Gastroesophageal sphincter (tissue), 3 donors: Measurements from ENCODE around the gene POU2AF2.

Source experiments
- EP300 ChIP-seq: sonication (generic); formaldehyde crosslinking; IDR thresholded peaks from one replicate; pipeline ENCODE4 v1.6.1; 2017; ENCODE audit warnings: antibody characterized with exemption, mild to moderate bottlenecking
- POLR2AphosphoS5 ChIP-seq: sonication (generic); formaldehyde crosslinking; IDR thresholded peaks from one replicate; pipeline ENCODE4 v1.6.1; 2017; ENCODE audit warnings: antibody characterized with exemption
- TF ChIP-seq, protein P1 (sequence below), 4 experiments: fragments of 200-600 bp in 2 of 4; fragments of 450-650 bp in 2 of 4; sonication (generic) in 1 of 4; IDR thresholded peaks; one replicate each; pipeline ENCODE4 v1.5.1; 2017 to 2019; ENCODE audit warnings: antibody characterized with exemption in 4 of 4, mild to moderate bottlenecking in 2 of 4, moderate library complexity in 2 of 4

DNA sequence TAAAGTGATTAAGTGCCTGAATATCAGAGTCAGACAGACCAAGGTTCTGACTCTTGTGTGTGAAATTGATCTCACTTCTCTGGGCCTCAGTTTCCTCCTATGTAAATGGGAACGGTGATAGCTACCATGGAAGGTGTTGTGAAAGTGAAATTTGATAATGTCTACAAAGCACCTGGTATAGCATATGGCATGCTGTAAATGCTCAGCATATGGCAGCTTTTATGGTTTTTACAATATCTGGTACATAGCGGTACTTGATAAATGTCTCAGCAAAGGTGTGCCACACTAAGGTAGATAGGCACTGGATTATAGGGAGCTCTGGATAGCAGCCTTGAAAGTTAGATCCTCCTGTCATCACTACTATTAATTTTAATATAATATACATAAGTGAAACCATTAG is 19.9 kb downstream of the POU2AF2 start:
- TF ChIP-seq POLR2AphosphoS5, result no peak
- TF ChIP-seq, protein P1, sequence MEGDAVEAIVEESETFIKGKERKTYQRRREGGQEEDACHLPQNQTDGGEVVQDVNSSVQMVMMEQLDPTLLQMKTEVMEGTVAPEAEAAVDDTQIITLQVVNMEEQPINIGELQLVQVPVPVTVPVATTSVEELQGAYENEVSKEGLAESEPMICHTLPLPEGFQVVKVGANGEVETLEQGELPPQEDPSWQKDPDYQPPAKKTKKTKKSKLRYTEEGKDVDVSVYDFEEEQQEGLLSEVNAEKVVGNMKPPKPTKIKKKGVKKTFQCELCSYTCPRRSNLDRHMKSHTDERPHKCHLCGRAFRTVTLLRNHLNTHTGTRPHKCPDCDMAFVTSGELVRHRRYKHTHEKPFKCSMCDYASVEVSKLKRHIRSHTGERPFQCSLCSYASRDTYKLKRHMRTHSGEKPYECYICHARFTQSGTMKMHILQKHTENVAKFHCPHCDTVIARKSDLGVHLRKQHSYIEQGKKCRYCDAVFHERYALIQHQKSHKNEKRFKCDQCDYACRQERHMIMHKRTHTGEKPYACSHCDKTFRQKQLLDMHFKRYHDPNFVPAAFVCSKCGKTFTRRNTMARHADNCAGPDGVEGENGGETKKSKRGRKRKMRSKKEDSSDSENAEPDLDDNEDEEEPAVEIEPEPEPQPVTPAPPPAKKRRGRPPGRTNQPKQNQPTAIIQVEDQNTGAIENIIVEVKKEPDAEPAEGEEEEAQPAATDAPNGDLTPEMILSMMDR (IDR thresholded peaks at IDR 0.05), result no peak
- TF ChIP-seq EP300, result no peak
